ENCODE results near the gene YIF1A. TPM values are rescaled to one million over a fixed set of nuclear protein-coding genes. Genes with fewer than 3 reads are reported as not detected.

The YIF1A gene
- total and polyA plus RNA-seq, 10 donors = 34.7 to 60.1 (median 47.9) TPM

GRCh38 chr11:66247295-66247694, 41.6 kb downstream of the YIF1A start:
- Histone ChIP-seq H3K36me3 (peaks cover 0 to 77% (median 27%) of the 10 kb centered on the region in 6 donors), H3K27ac (no peak overlapping the region), H3K4me1 (peaks cover 0 to 11% (median 3%) of the 10 kb centered on the region in 6 donors), H3K27me3 (replicated peaks in 1 of 7) (no peaks in the 10 kb centered on the region), H3K4me3 (no peak overlapping the region), H3K9me3 (no peaks in the 10 kb centered on the region)
- no peak for TF ChIP-seq POLR2AphosphoS5 (IDR thresholded peaks at IDR 0.05)
- no peak for TF ChIP-seq CTCF (IDR thresholded peaks at IDR 0.05 in 8 of 11, conservative IDR thresholded peaks at IDR 0.05 in 3 of 11)
- TF ChIP-seq POLR2A (IDR thresholded peaks at IDR 0.05) = no peak
- DNase-seq = no peak
- WGBS, 5 donors = 89 to 96% (median 95%) methylated on average over 4 of the region's 4 CpGs
- intact Hi-C loops (cut with DNase I; ENCODE audit: low total_unique reads) = no loop called here

GRCh38 chr11:66243782-66244535, 45.0 kb downstream of the YIF1A start:
- H3K4me3 ChIP-seq = no peak overlapping the region
- 65 to 78% (median 72%) methylated on average over 13 of the region's 13 CpGs for WGBS, 5 donors
- DNase-seq = no peak
- no peak for TF ChIP-seq POLR2A (IDR thresholded peaks at IDR 0.05)
- no peak for TF ChIP-seq CTCF (IDR thresholded peaks at IDR 0.05 in 8 of 11, conservative IDR thresholded peaks at IDR 0.05 in 3 of 11)
- no peak for TF ChIP-seq POLR2AphosphoS5 (IDR thresholded peaks at IDR 0.05)
- H3K27me3 ChIP-seq (replicated peaks in 1 of 7) = no peaks in the 10 kb centered on the region
- H3K27ac ChIP-seq = no peak overlapping the region
- no peaks in the 10 kb centered on the region for H3K9me3 ChIP-seq
- H3K36me3 ChIP-seq = peaks cover 0 to 91% (median 57%) of the 10 kb centered on the region in 6 donors
- intact Hi-C loops (cut with DNase I; ENCODE audit: low total_unique reads) = no loop called here
- H3K4me1 ChIP-seq = peaks cover 0 to 28% (median 10%) of the 10 kb centered on the region in 6 donors

- H3K4me1 ChIP-seq = peaks cover 0 to 30% (median 10%) of the 10 kb centered on the region in 6 donors
- intact Hi-C loops (cut with DNase I; ENCODE audit: low total_unique reads) = no loop called here
- TF ChIP-seq POLR2A (IDR thresholded peaks at IDR 0.05) (no peak), CTCF (IDR thresholded peaks at IDR 0.05 in 8 of 11, conservative IDR thresholded peaks at IDR 0.05 in 3 of 11) (no peak), POLR2AphosphoS5 (IDR thresholded peaks at IDR 0.05) (peak in 2 of 3 donors; percentile 19 to 39)
- DNase-seq = no peak
- whole genome bisulfite sequencing, 5 donors = 56 to 73% (median 67%) methylated on average over 5 to 14 of the region's 14 CpGs
- H3K27ac ChIP-seq = peak overlapping the region in 3 of 8 donors; percentile 0 to 20 (median 1)
- no peaks in the 10 kb centered on the region for H3K27me3 ChIP-seq (replicated peaks in 1 of 7)
- no peaks in the 10 kb centered on the region for H3K9me3 ChIP-seq
- peaks cover 0 to 100% (median 67%) of the 10 kb centered on the region in 6 donors for H3K36me3 ChIP-seq
- H3K4me3 ChIP-seq = no peak overlapping the region
Observed at GRCh38 chr11:66242095-66242765, 46.7 kb downstream of the YIF1A start.

- 88 to 94% (median 90%) methylated on average over 9 of the region's 9 CpGs for WGBS, 5 donors
- no peak for DNase-seq
- Histone ChIP-seq H3K4me3 (no peak overlapping the region), H3K9me3 (no peaks in the 10 kb centered on the region), H3K4me1 (peaks cover 0 to 30% (median 10%) of the 10 kb centered on the region in 6 donors), H3K27me3 (replicated peaks in 1 of 7) (no peaks in the 10 kb centered on the region), H3K36me3 (peaks cover 0 to 100% (median 77%) of the 10 kb centered on the region in 6 donors), H3K27ac (no peak overlapping the region)
- TF ChIP-seq POLR2AphosphoS5 (IDR thresholded peaks at IDR 0.05) = no peak
- no peak for TF ChIP-seq POLR2A (IDR thresholded peaks at IDR 0.05)
- no peak for TF ChIP-seq CTCF (IDR thresholded peaks at IDR 0.05 in 8 of 11, conservative IDR thresholded peaks at IDR 0.05 in 3 of 11)
- intact Hi-C loops (cut with DNase I; ENCODE audit: low total_unique reads) = no loop called here
Observed at GRCh38 chr11:66240781-66241136, 48.2 kb downstream of the YIF1A start.
